Upper lobe of right lung (tissue), 1 donor: Measurements from ENCODE around the gene OBI1. TPM values are rescaled to one million over a fixed set of nuclear protein-coding genes. Genes with fewer than 3 reads are reported as not detected.

Experiments used
- ATAC-seq: fragments of 200-7000 bp; cut with Tn5 transposase; one replicate; pipeline ENCODE4 v1.9.1; 2020; ENCODE audit warnings: mild to moderate bottlenecking, moderate library complexity
- DNase-seq: peaks from one replicate; pipeline ENCODE4 v3.0.0-alpha.2; 2020
- H3K27ac ChIP-seq: fragments of 200-600 bp; one replicate; pipeline ENCODE4 v1.8.0; 2022
- H3K27me3 ChIP-seq: fragments of 200-600 bp; one replicate; pipeline ENCODE4 v1.8.0; 2022; ENCODE audit warnings: mild to moderate bottlenecking
- H3K36me3 ChIP-seq: fragments of 200-600 bp; one replicate; pipeline ENCODE4 v1.8.0; 2022
- H3K4me1 ChIP-seq: fragments of 200-600 bp; one replicate; pipeline ENCODE4 v1.8.0; 2022
- H3K4me3 ChIP-seq: fragments of 200-600 bp; one replicate; pipeline ENCODE4 v1.8.0; 2022; ENCODE audit warnings: mild to moderate bottlenecking
- H3K9me3 ChIP-seq: fragments of 200-600 bp; one replicate; pipeline ENCODE4 v1.8.0; 2022
- intact Hi-C: fragments of 100-400 bp; cut with DNase I; formaldehyde crosslinking; loops from one replicate; pipeline ENCODE4 v1.11.0; 2022
- total RNA-seq: library from RNA; stranded (reverse); fragmentation: NEBNext Ultra II Directional; extraction: Animal tissue kit (Norgen Biotek cat#: 25700); gene quantifications from one replicate; pipeline ENCODE4 v1.2.1, GENCODE V29; 2021
- TF ChIP-seq, protein P1 (sequence below): fragments of 200-600 bp; IDR thresholded peaks from one replicate; pipeline ENCODE4 v1.8.0; 2022; ENCODE audit warnings: antibody characterized with exemption
- donor health status: DM: no; HTN: yes; CAD: no; lungs with severe emphysema.

Gene OBI1
- total RNA-seq, 1 donor from 2014 or later: 9.3 TPM

DNA sequence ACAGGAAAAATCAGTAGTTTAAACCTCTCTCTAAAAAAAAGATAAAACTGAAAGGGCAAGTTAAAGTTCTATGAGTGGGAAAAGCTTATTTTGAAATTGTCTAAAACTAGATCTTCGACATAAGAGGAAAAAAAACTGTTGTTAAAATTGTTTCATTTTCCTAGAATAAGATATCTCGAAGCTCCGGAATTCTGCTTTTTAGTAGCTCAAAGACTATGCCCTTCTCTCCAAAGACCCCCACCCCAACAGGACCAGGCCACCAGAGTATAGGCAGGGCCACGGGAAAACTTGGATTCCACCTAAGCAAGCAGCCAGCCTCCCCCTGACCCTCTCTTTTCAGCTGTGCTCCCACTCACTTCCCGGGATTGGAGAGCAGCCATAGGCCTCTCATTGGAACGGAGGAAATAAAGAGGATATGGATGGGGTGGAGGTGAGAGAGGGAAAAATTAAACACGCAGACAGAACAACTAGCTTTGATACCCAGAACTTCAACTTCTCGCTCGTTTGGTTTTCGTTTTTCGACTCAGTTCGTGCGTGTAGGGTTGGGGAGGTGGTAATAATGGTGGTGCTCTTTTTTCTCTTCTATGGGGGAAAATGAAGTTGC, 58.6 kb downstream of the OBI1 start:
- no peak for ATAC-seq
- TF ChIP-seq, protein P1, sequence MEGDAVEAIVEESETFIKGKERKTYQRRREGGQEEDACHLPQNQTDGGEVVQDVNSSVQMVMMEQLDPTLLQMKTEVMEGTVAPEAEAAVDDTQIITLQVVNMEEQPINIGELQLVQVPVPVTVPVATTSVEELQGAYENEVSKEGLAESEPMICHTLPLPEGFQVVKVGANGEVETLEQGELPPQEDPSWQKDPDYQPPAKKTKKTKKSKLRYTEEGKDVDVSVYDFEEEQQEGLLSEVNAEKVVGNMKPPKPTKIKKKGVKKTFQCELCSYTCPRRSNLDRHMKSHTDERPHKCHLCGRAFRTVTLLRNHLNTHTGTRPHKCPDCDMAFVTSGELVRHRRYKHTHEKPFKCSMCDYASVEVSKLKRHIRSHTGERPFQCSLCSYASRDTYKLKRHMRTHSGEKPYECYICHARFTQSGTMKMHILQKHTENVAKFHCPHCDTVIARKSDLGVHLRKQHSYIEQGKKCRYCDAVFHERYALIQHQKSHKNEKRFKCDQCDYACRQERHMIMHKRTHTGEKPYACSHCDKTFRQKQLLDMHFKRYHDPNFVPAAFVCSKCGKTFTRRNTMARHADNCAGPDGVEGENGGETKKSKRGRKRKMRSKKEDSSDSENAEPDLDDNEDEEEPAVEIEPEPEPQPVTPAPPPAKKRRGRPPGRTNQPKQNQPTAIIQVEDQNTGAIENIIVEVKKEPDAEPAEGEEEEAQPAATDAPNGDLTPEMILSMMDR: no peak
- intact Hi-C loops: no loop called here

DNA sequence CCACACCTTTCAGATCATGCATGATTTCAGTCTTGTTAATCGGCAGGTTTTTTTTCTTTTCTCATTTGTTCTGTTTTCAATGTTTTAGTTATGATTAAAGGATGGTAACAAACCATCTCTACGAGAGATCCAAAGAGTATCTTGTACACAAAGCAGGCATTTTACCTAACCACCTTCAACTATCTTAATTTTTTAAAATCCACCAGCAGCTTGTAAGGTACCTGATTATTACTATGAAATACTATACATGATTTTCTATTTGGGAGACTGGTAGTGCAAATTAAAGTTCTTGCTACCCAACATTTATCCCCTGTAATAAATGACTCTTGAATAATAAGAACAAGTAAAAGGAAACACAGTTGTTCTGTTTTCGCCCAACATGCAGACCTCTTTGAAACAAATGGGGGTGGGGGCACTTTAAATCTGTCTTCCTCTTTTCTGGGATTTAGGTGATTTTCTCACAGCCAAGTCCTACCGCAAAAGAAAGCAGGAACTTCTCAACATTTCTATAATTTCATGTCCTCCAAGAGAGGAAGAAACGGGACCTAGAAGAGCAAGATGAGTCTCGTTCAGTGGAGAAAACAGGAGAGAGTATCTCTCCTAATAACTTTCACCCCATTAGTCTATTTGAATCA, 59.2 kb downstream of the OBI1 start:
- ATAC-seq (no peak), DNase-seq (no peak)
- TF ChIP-seq, protein P1: no peak
- intact Hi-C loops: no loop called here
- Histone ChIP-seq H3K9me3 (no peaks in the 10 kb centered on the region), H3K4me3 (no peak overlapping the region), H3K4me1 (peaks cover 21% of the 10 kb centered on the region), H3K36me3 (no peaks in the 10 kb centered on the region), H3K27ac (no peak overlapping the region), H3K27me3 (peaks cover 91% of the 10 kb centered on the region)

More for the DNA sequence above, 58.6 kb downstream of the OBI1 start:
- Histone ChIP-seq H3K4me1 (peaks cover 21% of the 10 kb centered on the region), H3K4me3 (no peak overlapping the region), H3K27ac (no peak overlapping the region), H3K9me3 (no peaks in the 10 kb centered on the region), H3K27me3 (peaks cover 91% of the 10 kb centered on the region), H3K36me3 (no peaks in the 10 kb centered on the region)
- no peak for DNase-seq

DNA sequence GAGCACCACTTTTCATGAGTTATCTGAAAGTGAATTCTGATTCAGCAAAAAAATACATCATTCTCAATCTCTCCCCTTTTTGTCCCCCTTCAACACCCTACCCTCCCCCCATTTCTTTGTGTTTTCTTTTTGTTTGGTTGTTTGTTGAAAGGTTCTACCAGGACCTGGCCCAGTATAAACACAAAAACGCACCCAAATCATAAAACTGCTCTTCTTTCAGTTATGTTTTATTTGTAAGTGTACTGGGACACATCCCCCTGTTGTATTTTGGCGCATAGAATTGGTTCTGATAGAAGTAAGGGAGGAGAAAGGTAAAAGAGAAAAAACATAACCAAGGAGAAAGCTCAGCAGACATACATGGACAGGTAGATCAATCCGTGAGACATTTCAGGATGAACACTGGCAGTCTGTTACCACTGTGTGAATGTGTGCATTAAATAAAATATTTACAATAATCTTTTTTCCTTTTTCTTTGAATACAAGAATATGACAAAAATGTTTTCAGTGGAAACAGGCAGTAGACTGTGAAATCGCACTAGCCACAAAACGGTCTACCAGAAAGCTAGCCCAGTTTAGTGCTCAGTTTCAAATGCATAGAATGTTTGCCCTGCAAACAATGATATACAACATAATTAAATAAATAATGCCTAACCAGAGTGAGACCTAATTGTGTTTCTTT, 59.9 kb downstream of the OBI1 start:
- Histone ChIP-seq H3K36me3 (no peaks in the 10 kb centered on the region), H3K4me3 (no peak overlapping the region), H3K27ac (no peak overlapping the region), H3K9me3 (no peaks in the 10 kb centered on the region), H3K27me3 (peaks cover 94% of the 10 kb centered on the region), H3K4me1 (peaks cover 21% of the 10 kb centered on the region)
- ATAC-seq: no peak
- TF ChIP-seq, protein P1: no peak
- no peak for DNase-seq
- intact Hi-C loops: no loop called here

DNA sequence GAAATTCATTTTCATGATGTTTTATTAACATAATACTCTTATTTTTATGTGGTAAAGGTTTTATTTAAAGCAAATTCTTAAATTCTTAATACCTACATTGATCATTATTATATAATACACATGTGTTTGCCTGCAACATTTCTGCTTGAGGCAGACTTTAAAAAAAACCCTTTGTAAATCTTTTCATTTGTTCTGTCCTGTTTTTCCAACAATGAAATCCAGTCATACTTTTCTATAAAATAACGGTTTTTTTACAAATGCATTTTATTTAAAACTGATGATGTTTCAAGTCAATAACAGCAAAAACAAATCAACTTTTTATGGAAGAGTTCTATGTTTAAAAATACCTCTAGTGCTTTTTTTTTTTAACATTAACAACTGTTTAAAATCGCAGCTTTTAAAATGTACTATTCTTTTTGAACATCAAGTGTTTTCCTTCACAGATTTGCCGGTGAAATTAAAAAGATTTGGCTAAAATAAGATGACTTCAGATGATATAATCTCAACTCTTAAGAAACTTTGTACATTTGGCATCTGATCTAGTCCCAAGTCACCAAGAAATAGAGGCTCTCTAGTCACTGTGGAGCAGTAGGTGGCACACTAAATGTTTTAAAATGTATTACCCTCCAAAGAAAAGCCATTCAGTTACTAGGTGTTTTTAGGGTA, 60.7 kb downstream of the OBI1 start:
- intact Hi-C loops: no loop called here
- no peak overlapping the region for H3K4me3 ChIP-seq
- peaks cover 94% of the 10 kb centered on the region for H3K27me3 ChIP-seq
- no peaks in the 10 kb centered on the region for H3K9me3 ChIP-seq
- H3K36me3 ChIP-seq: no peaks in the 10 kb centered on the region
- H3K4me1 ChIP-seq: peaks cover 17% of the 10 kb centered on the region
- H3K27ac ChIP-seq: no peak overlapping the region
- TF ChIP-seq, protein P1: no peak
- ATAC-seq: no peak
- DNase-seq: no peak

DNA sequence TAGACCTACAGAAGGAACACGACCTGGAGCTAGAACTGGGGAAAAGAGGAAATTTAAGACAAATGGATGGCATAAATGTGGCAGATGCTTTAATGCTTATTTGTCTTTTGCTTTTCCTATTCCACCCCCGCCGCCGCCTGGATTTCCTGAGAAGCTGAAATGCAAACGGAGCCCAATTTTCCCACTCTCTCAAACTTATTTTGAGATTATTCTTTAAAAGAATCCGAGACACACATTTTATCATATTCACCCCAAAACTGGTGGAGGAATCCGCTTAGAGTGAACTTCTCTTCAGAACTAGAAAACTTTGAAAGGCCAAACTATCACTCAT, 61.4 kb downstream of the OBI1 start:
- intact Hi-C loops: no loop called here
- H3K9me3 ChIP-seq: no peaks in the 10 kb centered on the region
- no peaks in the 10 kb centered on the region for H3K36me3 ChIP-seq
- TF ChIP-seq, protein P1: no peak
- H3K4me3 ChIP-seq: no peak overlapping the region
- H3K27ac ChIP-seq: no peak overlapping the region
- DNase-seq (no peak), ATAC-seq (no peak)
- H3K27me3 ChIP-seq: peaks cover 94% of the 10 kb centered on the region
- peaks cover 17% of the 10 kb centered on the region for H3K4me1 ChIP-seq
